ENCODE data around the gene IL20RA.

IL20RA gene

DNA sequence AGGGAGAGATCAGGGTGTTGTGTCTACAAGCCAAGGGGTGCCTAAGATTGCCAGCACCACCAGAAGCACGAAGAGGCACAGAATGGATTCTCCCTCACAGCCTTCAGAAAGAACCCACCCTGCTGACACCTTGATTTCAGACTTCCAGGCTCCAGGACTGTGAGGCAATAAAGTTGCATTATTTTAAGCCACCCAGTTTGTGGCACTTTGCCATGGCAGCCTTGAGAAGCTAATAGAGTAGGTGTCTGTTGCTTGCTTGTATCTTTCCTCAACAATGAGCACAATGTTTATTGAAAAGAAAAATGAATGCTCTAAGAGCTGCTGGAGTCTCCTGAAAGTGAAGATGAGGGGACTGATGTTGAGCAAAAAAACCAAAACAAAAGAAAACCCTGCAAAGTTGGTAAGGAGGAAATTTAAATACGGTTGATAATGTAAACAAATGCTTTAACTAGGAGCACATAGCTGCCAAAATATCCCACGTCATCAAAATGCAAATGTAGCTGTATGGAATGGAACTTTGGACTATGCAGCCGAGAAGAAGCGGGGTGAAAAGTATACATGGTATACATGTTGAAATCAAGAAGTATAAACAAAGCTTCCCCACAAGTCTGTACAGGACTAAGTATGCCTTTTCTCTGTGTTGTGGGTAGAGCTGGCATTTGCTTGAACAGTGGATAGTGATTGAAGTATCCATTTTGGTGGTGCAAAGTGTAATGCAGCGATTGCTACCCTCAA is 8.0 kb downstream of the IL20RA start:
- H3K23ac ChIP-seq (ENCODE audit: low read depth, low read length, poor library complexity): no peak overlapping the region
- H3K14ac ChIP-seq (ENCODE audit: low read length): no peak overlapping the region
- no peak overlapping the region for H3K27ac ChIP-seq (replicated peaks; ENCODE audit: low read length)
- H2BK12ac ChIP-seq (ENCODE audit: low read length): no peak overlapping the region
- H2BK15ac ChIP-seq (ENCODE audit: low read length): no peak overlapping the region
- no peak for DNase-seq (ENCODE audit: low spot score)
- no peaks in the 10 kb centered on the region for H3K36me3 ChIP-seq (replicated peaks in 1 of 2; ENCODE audit: control insufficient read depth in 2 of 2, insufficient read depth in 2 of 2, low read length in 2 of 2)
- H3K9me3 ChIP-seq (replicated peaks in 1 of 2; ENCODE audit: control insufficient read depth in 2 of 2, insufficient read depth in 1 of 2, low read depth in 1 of 2, low read length in 2 of 2): no peaks in the 10 kb centered on the region
- no peak overlapping the region for H4K8ac ChIP-seq (ENCODE audit: low read depth, low read length)
- H4K91ac ChIP-seq (ENCODE audit: low read depth, low read length, poor library complexity): no peak overlapping the region
- H3K4me3 ChIP-seq (ENCODE audit: low read length in 2 of 2): no peak overlapping the region
- no CpG with 5 or more reads among the region's 6 CpGs for WGBS, 2 donors (ENCODE audit: extremely low coverage in 2 of 2, insufficient read length in 2 of 2, insufficient replicate concordance in 1 of 2)
- H3K27me3 ChIP-seq (ENCODE audit: control insufficient read depth in 3 of 3, insufficient read depth in 3 of 3, low read depth in 1 of 3, low read length in 3 of 3): peaks cover 0 to 7% (median 1%) of the 10 kb centered on the region in 3 experiments
- H2BK120ac ChIP-seq (ENCODE audit: low read depth, low read length): no peak overlapping the region
- no peaks in the 10 kb centered on the region for H3K4me1 ChIP-seq (ENCODE audit: control insufficient read depth in 2 of 2, insufficient read depth in 1 of 2, low read depth in 1 of 2, low read length in 2 of 2)
- no peak overlapping the region for H2AK5ac ChIP-seq (ENCODE audit: low read depth, low read length)
- no peak overlapping the region for H3K4me2 ChIP-seq (ENCODE audit: insufficient read depth, low read length, poor library complexity, severe bottlenecking)
- no peak overlapping the region for H2BK5ac ChIP-seq (ENCODE audit: low read length)
- H3K79me1 ChIP-seq (ENCODE audit: low read depth, low read length): no peaks in the 10 kb centered on the region
- H3K4ac ChIP-seq (ENCODE audit: low read length): no peak overlapping the region
- no peak overlapping the region for H2AFZ ChIP-seq (ENCODE audit: low read length)
- H3K9ac ChIP-seq (ENCODE audit: low read depth, low read length, poor library complexity): no peak overlapping the region
- H3K18ac ChIP-seq (ENCODE audit: low read length): no peak overlapping the region

DNA sequence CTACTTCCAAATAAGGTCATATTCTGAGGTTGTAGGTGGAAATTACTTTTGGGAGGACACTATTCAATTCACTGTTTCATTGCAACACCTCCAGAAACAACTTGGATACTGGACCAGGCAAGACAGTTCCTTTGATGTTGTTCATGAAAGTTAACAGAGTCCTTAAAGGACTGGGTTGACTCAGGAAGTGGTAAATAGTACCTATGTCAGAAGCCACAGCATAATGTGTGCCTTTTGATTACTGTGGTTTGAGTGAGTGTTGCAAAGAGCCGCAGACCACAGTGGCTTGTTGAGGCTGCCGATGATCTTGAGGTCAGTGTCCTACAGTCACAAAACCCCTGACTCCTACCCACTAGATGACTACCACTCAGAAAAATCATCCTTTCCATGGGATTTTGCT is 10.9 kb downstream of the IL20RA start:
- Histone ChIP-seq H2BK120ac (ENCODE audit: low read depth, low read length) (no peak overlapping the region), H3K9me3 (replicated peaks in 1 of 2; ENCODE audit: control insufficient read depth in 2 of 2, insufficient read depth in 1 of 2, low read depth in 1 of 2, low read length in 2 of 2) (no peaks in the 10 kb centered on the region), H3K27me3 (ENCODE audit: control insufficient read depth in 3 of 3, insufficient read depth in 3 of 3, low read depth in 1 of 3, low read length in 3 of 3) (no peaks in the 10 kb centered on the region), H2AFZ (ENCODE audit: low read length) (no peak overlapping the region), H3K23ac (ENCODE audit: low read depth, low read length, poor library complexity) (no peak overlapping the region), H3K36me3 (replicated peaks in 1 of 2; ENCODE audit: control insufficient read depth in 2 of 2, insufficient read depth in 2 of 2, low read length in 2 of 2) (no peaks in the 10 kb centered on the region), H3K9ac (ENCODE audit: low read depth, low read length, poor library complexity) (no peak overlapping the region), H3K4me1 (ENCODE audit: control insufficient read depth in 2 of 2, insufficient read depth in 1 of 2, low read depth in 1 of 2, low read length in 2 of 2) (no peaks in the 10 kb centered on the region), H3K4ac (ENCODE audit: low read length) (no peak overlapping the region), H2BK12ac (ENCODE audit: low read length) (no peak overlapping the region), H2BK15ac (ENCODE audit: low read length) (no peak overlapping the region), H3K14ac (ENCODE audit: low read length) (no peak overlapping the region), H3K79me1 (ENCODE audit: low read depth, low read length) (no peaks in the 10 kb centered on the region), H3K4me3 (ENCODE audit: low read length in 2 of 2) (no peak overlapping the region), H3K18ac (ENCODE audit: low read length) (no peak overlapping the region), H2BK5ac (ENCODE audit: low read length) (no peak overlapping the region), H3K27ac (replicated peaks; ENCODE audit: low read length) (no peak overlapping the region), H3K4me2 (ENCODE audit: insufficient read depth, low read length, poor library complexity, severe bottlenecking) (no peak overlapping the region), H4K8ac (ENCODE audit: low read depth, low read length) (no peak overlapping the region), H4K91ac (ENCODE audit: low read depth, low read length, poor library complexity) (no peak overlapping the region), H2AK5ac (ENCODE audit: low read depth, low read length) (no peak overlapping the region)
- WGBS, 2 donors (ENCODE audit: extremely low coverage in 2 of 2, insufficient read length in 2 of 2, insufficient replicate concordance in 1 of 2): no CpG with 5 or more reads among the region's 2 CpGs
- DNase-seq (ENCODE audit: low spot score): no peak

DNA sequence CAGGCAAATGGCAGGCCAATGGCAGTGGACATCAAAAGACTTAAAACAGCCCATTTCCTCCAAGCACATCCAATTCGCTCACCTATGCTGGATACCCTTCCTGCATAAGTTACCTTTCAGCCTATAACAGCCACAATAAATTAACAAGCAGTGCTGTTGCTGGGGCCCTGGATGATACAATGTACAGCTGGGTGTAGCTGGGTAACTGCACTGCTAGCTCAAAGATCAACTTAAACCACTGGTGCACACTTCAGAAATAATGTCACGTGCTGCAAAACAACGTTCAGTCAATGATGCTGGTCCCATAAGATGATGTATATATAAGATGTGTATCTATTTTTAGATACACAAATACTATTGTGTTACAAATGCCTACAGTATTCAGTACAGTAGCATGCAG is 13.6 kb downstream of the IL20RA start:
- Histone ChIP-seq H2AFZ (ENCODE audit: low read length) (no peak overlapping the region), H3K79me1 (ENCODE audit: low read depth, low read length) (no peaks in the 10 kb centered on the region), H2BK12ac (ENCODE audit: low read length) (no peak overlapping the region), H3K27ac (replicated peaks; ENCODE audit: low read length) (no peak overlapping the region), H4K91ac (ENCODE audit: low read depth, low read length, poor library complexity) (no peak overlapping the region), H2AK5ac (ENCODE audit: low read depth, low read length) (no peak overlapping the region), H3K14ac (ENCODE audit: low read length) (no peak overlapping the region), H3K4me1 (ENCODE audit: control insufficient read depth in 2 of 2, insufficient read depth in 1 of 2, low read depth in 1 of 2, low read length in 2 of 2) (no peaks in the 10 kb centered on the region), H2BK5ac (ENCODE audit: low read length) (no peak overlapping the region), H3K9ac (ENCODE audit: low read depth, low read length, poor library complexity) (no peak overlapping the region), H3K9me3 (replicated peaks in 1 of 2; ENCODE audit: control insufficient read depth in 2 of 2, insufficient read depth in 1 of 2, low read depth in 1 of 2, low read length in 2 of 2) (no peaks in the 10 kb centered on the region), H3K23ac (ENCODE audit: low read depth, low read length, poor library complexity) (no peak overlapping the region), H3K4me2 (ENCODE audit: insufficient read depth, low read length, poor library complexity, severe bottlenecking) (no peak overlapping the region), H4K8ac (ENCODE audit: low read depth, low read length) (no peak overlapping the region), H2BK15ac (ENCODE audit: low read length) (no peak overlapping the region), H3K36me3 (replicated peaks in 1 of 2; ENCODE audit: control insufficient read depth in 2 of 2, insufficient read depth in 2 of 2, low read length in 2 of 2) (no peaks in the 10 kb centered on the region), H3K4me3 (ENCODE audit: low read length in 2 of 2) (no peak overlapping the region), H3K4ac (ENCODE audit: low read length) (no peak overlapping the region), H3K27me3 (ENCODE audit: control insufficient read depth in 3 of 3, insufficient read depth in 3 of 3, low read depth in 1 of 3, low read length in 3 of 3) (no peaks in the 10 kb centered on the region), H2BK120ac (ENCODE audit: low read depth, low read length) (no peak overlapping the region), H3K18ac (ENCODE audit: low read length) (no peak overlapping the region)
- no CpG with 5 or more reads among the region's 3 CpGs for WGBS, 2 donors (ENCODE audit: extremely low coverage in 2 of 2, insufficient read length in 2 of 2, insufficient replicate concordance in 1 of 2)
- no peak for DNase-seq (ENCODE audit: low spot score)

DNA sequence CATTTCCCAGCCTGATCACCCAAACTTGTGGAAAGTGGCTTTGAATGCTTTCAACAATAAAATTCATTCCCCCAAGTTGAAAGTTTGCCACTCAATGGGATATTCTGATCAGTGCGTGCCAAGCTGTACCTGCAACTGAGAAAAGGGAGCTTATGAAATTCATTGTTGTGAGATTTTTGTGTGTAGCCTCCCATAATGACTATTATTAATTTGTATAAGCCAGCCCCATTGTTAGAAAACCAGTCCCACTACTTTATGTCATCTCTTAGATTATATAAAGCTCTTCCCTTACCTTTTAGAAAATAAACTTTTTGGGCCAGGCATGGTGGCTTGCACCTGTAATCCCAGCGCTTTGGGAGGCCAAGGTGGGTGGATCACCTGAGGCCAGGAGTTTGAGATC is 15.9 kb downstream of the IL20RA start:
- H2AFZ ChIP-seq (ENCODE audit: low read length): no peak overlapping the region
- H2AK5ac ChIP-seq (ENCODE audit: low read depth, low read length): no peak overlapping the region
- H4K91ac ChIP-seq (ENCODE audit: low read depth, low read length, poor library complexity): no peak overlapping the region
- H2BK5ac ChIP-seq (ENCODE audit: low read length): no peak overlapping the region
- no peaks in the 10 kb centered on the region for H3K36me3 ChIP-seq (replicated peaks in 1 of 2; ENCODE audit: control insufficient read depth in 2 of 2, insufficient read depth in 2 of 2, low read length in 2 of 2)
- no peak overlapping the region for H2BK15ac ChIP-seq (ENCODE audit: low read length)
- H3K27ac ChIP-seq (replicated peaks; ENCODE audit: low read length): no peak overlapping the region
- no peaks in the 10 kb centered on the region for H3K79me1 ChIP-seq (ENCODE audit: low read depth, low read length)
- H3K9ac ChIP-seq (ENCODE audit: low read depth, low read length, poor library complexity): no peak overlapping the region
- H3K23ac ChIP-seq (ENCODE audit: low read depth, low read length, poor library complexity): no peak overlapping the region
- H3K27me3 ChIP-seq (ENCODE audit: control insufficient read depth in 3 of 3, insufficient read depth in 3 of 3, low read depth in 1 of 3, low read length in 3 of 3): no peaks in the 10 kb centered on the region
- no CpG with 5 or more reads among the region's 2 CpGs for WGBS, 2 donors (ENCODE audit: extremely low coverage in 2 of 2, insufficient read length in 2 of 2, insufficient replicate concordance in 1 of 2)
- H3K4me2 ChIP-seq (ENCODE audit: insufficient read depth, low read length, poor library complexity, severe bottlenecking): no peak overlapping the region
- H3K18ac ChIP-seq (ENCODE audit: low read length): no peak overlapping the region
- H4K8ac ChIP-seq (ENCODE audit: low read depth, low read length): no peak overlapping the region
- no peaks in the 10 kb centered on the region for H3K9me3 ChIP-seq (replicated peaks in 1 of 2; ENCODE audit: control insufficient read depth in 2 of 2, insufficient read depth in 1 of 2, low read depth in 1 of 2, low read length in 2 of 2)
- no peaks in the 10 kb centered on the region for H3K4me1 ChIP-seq (ENCODE audit: control insufficient read depth in 2 of 2, insufficient read depth in 1 of 2, low read depth in 1 of 2, low read length in 2 of 2)
- H3K14ac ChIP-seq (ENCODE audit: low read length): no peak overlapping the region
- H3K4me3 ChIP-seq (ENCODE audit: low read length in 2 of 2): no peak overlapping the region
- DNase-seq (ENCODE audit: low spot score): no peak
- no peak overlapping the region for H2BK120ac ChIP-seq (ENCODE audit: low read depth, low read length)
- H3K4ac ChIP-seq (ENCODE audit: low read length): no peak overlapping the region
- no peak overlapping the region for H2BK12ac ChIP-seq (ENCODE audit: low read length)

Measured in neuronal stem cell (in vitro differentiated cells).